ENCODE measurements around the gene PRR5L.
A peak's percentile ranks its signal among the peaks of the same experiment; 100 is the strongest.

PRR5L gene

GRCh38 chr11:36400766-36401455 lies 104.8 kb downstream of the PRR5L start:
- no peak for TF ChIP-seq TAF1 (IDR thresholded peaks at IDR 0.05; ENCODE audit: borderline replicate concordance, low read depth, low read length)
- TF ChIP-seq POLR2AphosphoS5 (IDR thresholded peaks at IDR 0.05; ENCODE audit: low read depth, low read length): no peak
- TF ChIP-seq POLR2A (IDR thresholded peaks at IDR 0.05; ENCODE audit: low read depth, low read length): no peak
- DNase-seq (ENCODE audit: insufficient read length): no peak
- no peak for FAIRE-seq

- no peak for DNase-seq (ENCODE audit: insufficient read length)
- TF ChIP-seq POLR2AphosphoS5 (IDR thresholded peaks at IDR 0.05; ENCODE audit: low read depth, low read length) (no peak), TAF1 (IDR thresholded peaks at IDR 0.05; ENCODE audit: borderline replicate concordance, low read depth, low read length) (no peak), POLR2A (IDR thresholded peaks at IDR 0.05; ENCODE audit: low read depth, low read length) (no peak)
- no peak for FAIRE-seq
Observed at GRCh38 chr11:36402568-36403170, 106.6 kb downstream of the PRR5L start.

- DNase-seq (ENCODE audit: insufficient read length): no peak
- TF ChIP-seq TAF1 (IDR thresholded peaks at IDR 0.05; ENCODE audit: borderline replicate concordance, low read depth, low read length) (no peak), POLR2AphosphoS5 (IDR thresholded peaks at IDR 0.05; ENCODE audit: low read depth, low read length) (no peak), POLR2A (IDR thresholded peaks at IDR 0.05; ENCODE audit: low read depth, low read length) (no peak)
- no peak for FAIRE-seq
Observed at GRCh38 chr11:36403661-36404060, 107.6 kb downstream of the PRR5L start.

GRCh38 chr11:36404831-36405230 lies 108.7 kb downstream of the PRR5L start:
- FAIRE-seq (no peak), DNase-seq (ENCODE audit: insufficient read length) (no peak)
- no peak for TF ChIP-seq TAF1 (IDR thresholded peaks at IDR 0.05; ENCODE audit: borderline replicate concordance, low read depth, low read length)
- no peak for TF ChIP-seq POLR2A (IDR thresholded peaks at IDR 0.05; ENCODE audit: low read depth, low read length)
- TF ChIP-seq POLR2AphosphoS5 (IDR thresholded peaks at IDR 0.05; ENCODE audit: low read depth, low read length): no peak

- no peak for FAIRE-seq
- TF ChIP-seq TAF1 (IDR thresholded peaks at IDR 0.05; ENCODE audit: borderline replicate concordance, low read depth, low read length): no peak
- TF ChIP-seq POLR2A (IDR thresholded peaks at IDR 0.05; ENCODE audit: low read depth, low read length): no peak
- no peak for TF ChIP-seq POLR2AphosphoS5 (IDR thresholded peaks at IDR 0.05; ENCODE audit: low read depth, low read length)
Observed at GRCh38 chr11:36405585-36406367, 109.7 kb downstream of the PRR5L start.

GRCh38 chr11:36407356-36407755 lies 111.3 kb downstream of the PRR5L start:
- DNase-seq (ENCODE audit: insufficient read length) (no peak), FAIRE-seq (no peak)
- TF ChIP-seq POLR2AphosphoS5 (IDR thresholded peaks at IDR 0.05; ENCODE audit: low read depth, low read length) (no peak), TAF1 (IDR thresholded peaks at IDR 0.05; ENCODE audit: borderline replicate concordance, low read depth, low read length) (no peak), POLR2A (IDR thresholded peaks at IDR 0.05; ENCODE audit: low read depth, low read length) (no peak)

More at GRCh38 chr11:36405585-36406367, 109.7 kb downstream of the PRR5L start:
- no peak for DNase-seq (ENCODE audit: insufficient read length)

GRCh38 chr11:36408498-36409136 lies 112.5 kb downstream of the PRR5L start:
- FAIRE-seq (no peak), DNase-seq (ENCODE audit: insufficient read length) (no peak)
- TF ChIP-seq POLR2AphosphoS5 (IDR thresholded peaks at IDR 0.05; ENCODE audit: low read depth, low read length) (no peak), POLR2A (IDR thresholded peaks at IDR 0.05; ENCODE audit: low read depth, low read length) (no peak), TAF1 (IDR thresholded peaks at IDR 0.05; ENCODE audit: borderline replicate concordance, low read depth, low read length) (no peak)

- TF ChIP-seq POLR2AphosphoS5 (IDR thresholded peaks at IDR 0.05; ENCODE audit: low read depth, low read length): no peak
- TF ChIP-seq POLR2A (IDR thresholded peaks at IDR 0.05; ENCODE audit: low read depth, low read length): no peak
- TF ChIP-seq TAF1 (IDR thresholded peaks at IDR 0.05; ENCODE audit: borderline replicate concordance, low read depth, low read length): no peak
- peak; percentile 73 for FAIRE-seq
- no peak for DNase-seq (ENCODE audit: insufficient read length)
Observed at GRCh38 chr11:36409152-36409816, 113.2 kb downstream of the PRR5L start.

GRCh38 chr11:36411202-36411640 lies 115.1 kb downstream of the PRR5L start:
- TF ChIP-seq POLR2AphosphoS5 (IDR thresholded peaks at IDR 0.05; ENCODE audit: low read depth, low read length): no peak
- no peak for TF ChIP-seq TAF1 (IDR thresholded peaks at IDR 0.05; ENCODE audit: borderline replicate concordance, low read depth, low read length)
- TF ChIP-seq POLR2A (IDR thresholded peaks at IDR 0.05; ENCODE audit: low read depth, low read length): no peak
- FAIRE-seq (peak; percentile 92), DNase-seq (ENCODE audit: insufficient read length) (no peak)

- no peak for FAIRE-seq
- TF ChIP-seq TAF1 (IDR thresholded peaks at IDR 0.05; ENCODE audit: borderline replicate concordance, low read depth, low read length) (no peak), POLR2AphosphoS5 (IDR thresholded peaks at IDR 0.05; ENCODE audit: low read depth, low read length) (no peak), POLR2A (IDR thresholded peaks at IDR 0.05; ENCODE audit: low read depth, low read length) (no peak)
- DNase-seq (ENCODE audit: insufficient read length): no peak
Observed at GRCh38 chr11:36412781-36413383, 116.8 kb downstream of the PRR5L start.
